RWPE1 (cell line): ENCODE measurements around the gene DHX40.

ENCODE experiments used
- CTCF ChIA-PET: fragments of 350-600 bp; sonication (Branson Sonifier 250); formaldehyde crosslinking; extraction: SDS; loops from one replicate; lab custom pipeline; 2021; lab: Yijun Ruan, JAX
- POLR2A ChIA-PET: fragments of 400-600 bp; formaldehyde crosslinking; extraction: SDS; loops from one replicate; lab custom pipeline; 2020; ENCODE audit warnings: antibody characterized with exemption; ENCODE audit not compliant: low non-redundant PET; lab: Yijun Ruan, JAX
- DNase-seq: peaks from one replicate; pipeline ENCODE4 v3.0.0; 2012; ENCODE audit warnings: low spot score
- H3K27ac ChIP-seq: fragments of 450-650 bp; 2 replicates; pipeline ENCODE4 v1.5.1; 2017
- CTCF ChIP-seq: fragments of 450-650 bp; conservative IDR thresholded peaks from 2 replicates; pipeline ENCODE4 v1.5.1; 2017; ENCODE audit warnings: low read depth, mild to moderate bottlenecking

The DHX40 gene

DNA sequence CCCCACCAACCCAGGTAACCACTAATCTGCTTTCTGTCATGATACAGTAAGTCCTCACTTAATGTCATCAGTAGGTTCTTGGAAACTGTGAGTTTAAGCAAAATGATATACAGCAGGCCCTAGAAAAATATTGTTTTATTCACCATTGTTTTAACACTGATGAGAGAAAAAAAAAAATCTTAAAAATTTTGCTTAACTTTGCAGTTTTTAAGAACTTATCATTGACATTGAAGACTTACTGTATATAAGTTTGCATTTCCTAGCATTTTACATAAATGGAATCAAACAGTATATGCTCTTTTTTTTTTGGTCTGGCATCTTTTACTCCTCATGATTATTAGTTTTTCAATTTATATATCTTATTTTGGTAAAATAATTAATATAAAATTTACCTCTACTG is 34.8 kb downstream of the DHX40 start:
- no peak for DNase-seq
- TF ChIP-seq CTCF: no peak
- no peak overlapping the region for H3K27ac ChIP-seq
- ChIA-PET CTCF (no interaction called here), POLR2A (no interaction called here)

- ChIA-PET CTCF (no interaction called here), POLR2A (no interaction called here)
- H3K27ac ChIP-seq: no peak overlapping the region
- no peak for DNase-seq
- TF ChIP-seq CTCF: no peak
These were observed 35.7 kb downstream of the DHX40 start for GRCh38 chr17:59601130-59601529.

GRCh38 chr17:59607061-59607460 is 41.7 kb downstream of the DHX40 start:
- ChIA-PET POLR2A (no interaction called here), CTCF (interaction anchor here (0.5 to 0.6 kb wide), 2 partner anchors 42 to 358 kb away, joined by 3 read pairs; partner anchors contain the start of gene DHX40)
- no peak for TF ChIP-seq CTCF

GRCh38 chr17:59607817-59608403 is 42.5 kb downstream of the DHX40 start:
- CTCF ChIA-PET: interaction anchor here (0.5 to 0.6 kb wide), 2 partner anchors 43 to 357 kb away, joined by 3 read pairs; partner anchors contain the start of gene DHX40
- no peak for TF ChIP-seq CTCF
- H3K27ac ChIP-seq: no peak overlapping the region
- POLR2A ChIA-PET: no interaction called here
- no peak for DNase-seq

More at GRCh38 chr17:59607061-59607460, 41.7 kb downstream of the DHX40 start:
- DNase-seq: no peak
- H3K27ac ChIP-seq: no peak overlapping the region

DNA sequence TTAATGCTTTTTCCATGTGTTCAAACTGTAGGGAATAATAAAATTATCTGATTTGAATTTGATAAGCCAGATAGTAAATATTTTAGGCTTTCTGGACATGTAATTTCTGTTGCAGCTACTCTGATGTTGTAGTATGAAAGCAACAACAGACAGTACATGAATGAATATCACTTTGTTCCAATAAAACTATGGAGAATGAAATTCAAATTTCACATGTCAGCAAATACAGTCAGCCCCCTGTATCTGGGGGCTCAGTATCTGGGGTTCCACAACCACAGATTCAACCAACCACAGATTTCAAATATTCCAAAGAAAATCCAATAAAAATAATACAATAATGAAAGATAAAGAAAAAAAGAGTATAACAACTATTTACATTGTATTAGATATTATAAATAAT is 46.1 kb downstream of the DHX40 start:
- no peak for TF ChIP-seq CTCF
- ChIA-PET CTCF (no interaction called here), POLR2A (interaction anchor here (0.6 kb wide), 1 partner anchor 8 kb away, joined by 3 read pairs; no protein-coding TSS in a partner anchor)
- no peak for DNase-seq
- no peak overlapping the region for H3K27ac ChIP-seq

DNA sequence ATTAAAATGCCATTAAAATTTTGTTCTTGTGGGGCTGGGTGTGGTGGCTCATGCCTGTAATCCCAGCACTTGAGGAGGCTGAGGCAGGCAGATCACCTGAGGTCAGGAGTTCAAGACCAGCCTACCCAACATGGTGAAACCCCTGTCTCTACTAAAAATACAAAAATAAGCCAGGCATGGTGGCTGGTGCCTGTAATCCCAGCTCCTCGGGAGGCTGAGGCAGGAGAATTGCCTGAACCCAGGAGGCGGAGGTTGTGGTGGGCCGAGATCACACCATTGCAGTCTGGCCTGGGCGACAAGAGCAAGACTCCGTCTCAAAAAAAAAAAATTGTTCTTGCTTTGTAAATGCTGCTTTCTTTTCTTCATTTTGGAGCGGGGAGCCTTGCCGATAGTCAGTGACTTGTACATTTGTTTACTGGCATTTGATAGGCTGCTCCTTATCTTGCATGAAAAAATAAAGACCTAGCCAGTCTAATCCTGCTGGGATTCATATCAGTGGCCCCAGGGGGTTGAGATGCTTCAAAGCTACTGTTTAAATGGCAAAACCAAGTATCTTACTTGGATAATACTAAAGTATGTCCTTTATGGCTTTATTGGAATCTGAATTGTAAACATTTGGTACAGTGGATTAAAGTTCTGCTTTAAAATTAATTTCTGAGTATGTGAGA is 51.0 kb downstream of the DHX40 start:
- no peak overlapping the region for H3K27ac ChIP-seq
- ChIA-PET POLR2A (no interaction called here), CTCF (no interaction called here)
- no peak for TF ChIP-seq CTCF
- no peak for DNase-seq
